GM23338 (cell line): ENCODE results near the gene SLC2A11. TPM values are rescaled to one million over a fixed set of nuclear protein-coding genes. Genes with fewer than 3 reads are reported as not detected.

Experiments used
- ATAC-seq: fragments of 200-7000 bp; cut with Tn5 transposase; 3 replicates; pipeline ENCODE4 v1.9.1; 2020
- DNase-seq: peaks from one replicate; pipeline ENCODE4 v3.0.0-alpha.2; 2015; ENCODE audit warnings: low spot score
- H2AFZ ChIP-seq: fragments of 200-600 bp; sonication (generic); 2 replicates; pipeline ENCODE4 v1.8.0; 2016; ENCODE audit warnings: antibody characterized with exemption, mild to moderate bottlenecking, moderate library complexity
- H3F3A ChIP-seq: fragments of 200-600 bp; sonication (generic); replicated peaks from 2 replicates; pipeline ENCODE4 v1.8.0; 2017; ENCODE audit warnings: antibody characterized with exemption, mixed run types, low read depth
- H3K27ac ChIP-seq: fragments of 200-600 bp; sonication (generic); 2 replicates; pipeline ENCODE4 v1.6.1; 2016; ENCODE audit warnings: low read depth
- H3K27me3 ChIP-seq: fragments of 200-600 bp; sonication (generic); 2 replicates; pipeline ENCODE4 v1.8.0; 2016; ENCODE audit warnings: mild to moderate bottlenecking, mixed run types, moderate library complexity; ENCODE audit not compliant: insufficient read depth
- H3K36me3 ChIP-seq: fragments of 200-600 bp; sonication (generic); 2 replicates; pipeline ENCODE4 v1.8.0; 2016; ENCODE audit warnings: mild to moderate bottlenecking; ENCODE audit not compliant: insufficient read depth
- H3K4me1 ChIP-seq: fragments of 200-600 bp; sonication (generic); 2 replicates; pipeline ENCODE4 v1.8.0; 2016; ENCODE audit warnings: mild to moderate bottlenecking, moderate library complexity; ENCODE audit not compliant: insufficient read depth
- H3K4me2 ChIP-seq: fragments of 200-600 bp; sonication (generic); 2 replicates; pipeline ENCODE4 v1.7.1; 2017; ENCODE audit warnings: mixed run types
- H3K4me3 ChIP-seq: fragments of 200-600 bp; sonication (generic); 2 replicates; pipeline ENCODE4 v1.6.1; 2016; ENCODE audit warnings: mixed run types
- H3K79me2 ChIP-seq: fragments of 200-600 bp; sonication (generic); replicated peaks from 2 replicates; pipeline ENCODE4 v1.8.0; 2017; ENCODE audit warnings: mild to moderate bottlenecking; ENCODE audit not compliant: insufficient read depth
- H3K9me2 ChIP-seq: fragments of 200-600 bp; sonication (generic); 2 replicates; pipeline ENCODE4 v1.8.0; 2017; ENCODE audit not compliant: insufficient read depth
- H4K20me1 ChIP-seq: fragments of 200-600 bp; sonication (generic); replicated peaks from 2 replicates; pipeline ENCODE4 v1.8.0; 2017; ENCODE audit warnings: mild to moderate bottlenecking; ENCODE audit not compliant: insufficient read depth
- H3K27ac Mint-ChIP-seq: 2 replicates; pipeline ENCODE4 v1.8.0; 2020; ENCODE audit warnings: inconsistent platforms, mild to moderate bottlenecking, moderate library complexity, mixed read lengths
- H3K27me3 Mint-ChIP-seq: 3 replicates; pipeline ENCODE4 v1.8.0; 2022; ENCODE audit warnings: low read depth, mild to moderate bottlenecking, moderate library complexity, mixed read lengths, inconsistent platforms; ENCODE audit not compliant: insufficient read depth, poor library complexity
- H3K36me3 Mint-ChIP-seq: 3 replicates; pipeline ENCODE4 v1.8.0; 2021; ENCODE audit warnings: low read depth, mild to moderate bottlenecking, inconsistent platforms, moderate library complexity, mixed read lengths
- H3K4me1 Mint-ChIP-seq: 3 replicates; pipeline ENCODE4 v1.8.0; 2020; ENCODE audit warnings: mild to moderate bottlenecking, inconsistent platforms, mixed read lengths
- H3K4me3 Mint-ChIP-seq: 3 replicates; pipeline ENCODE4 v1.8.0; 2021; ENCODE audit warnings: moderate library complexity, mild to moderate bottlenecking, inconsistent platforms, mixed read lengths
- H3K9me3 Mint-ChIP-seq: 3 replicates; pipeline ENCODE4 v1.8.0; 2020; ENCODE audit warnings: moderate library complexity, mild to moderate bottlenecking, inconsistent platforms, mixed read lengths
- CREB1 ChIP-seq: fragments of 250-450 bp; sonication (Bioruptor Pico); IDR thresholded peaks from 2 replicates; pipeline ENCODE4 v1.5.0; 2020; ENCODE audit warnings: low read depth, mild to moderate bottlenecking, moderate library complexity
- CTCF ChIP-seq, 2 experiments: fragments of 200-600 bp in 1 of 2; sonication (generic) in 1 of 2; conservative IDR thresholded peaks; 2 replicates each; pipeline versions ENCODE4 v1.5.1 to v1.6.1; 2016 to 2017; ENCODE audit warnings: antibody characterized with exemption in 2 of 2, low read depth in 2 of 2, mild to moderate bottlenecking in 2 of 2, moderate library complexity in 1 of 2
- ETS1 ChIP-seq: IDR thresholded peaks from 2 replicates; pipeline ENCODE4 v1.6.1; 2016; ENCODE audit warnings: antibody characterized with exemption
- EZH2 ChIP-seq: fragments of 200-600 bp; sonication (generic); IDR thresholded peaks from one replicate; pipeline ENCODE4 v1.8.0; 2017; ENCODE audit warnings: antibody characterized with exemption, mild to moderate bottlenecking, low read depth; ENCODE audit not compliant: unreplicated experiment
- EZH2phosphoT487 ChIP-seq: fragments of 200-600 bp; sonication (generic); IDR thresholded peaks from one replicate; pipeline ENCODE4 v1.8.1; 2018; ENCODE audit warnings: antibody characterized with exemption; ENCODE audit not compliant: unreplicated experiment
- NANOG ChIP-seq: IDR thresholded peaks from 2 replicates; pipeline ENCODE4 v1.6.1; 2016; ENCODE audit warnings: antibody characterized with exemption, borderline replicate concordance
- POLR2AphosphoS5 ChIP-seq: IDR thresholded peaks from 2 replicates; pipeline ENCODE4 v1.6.1; 2016; ENCODE audit warnings: antibody characterized with exemption, low read depth
- STAT1 ChIP-seq: IDR thresholded peaks from one replicate; pipeline ENCODE4 v1.6.1; 2016; ENCODE audit warnings: antibody characterized with exemption; ENCODE audit not compliant: unreplicated experiment
- ZNF114 ChIP-seq: fragments of 250-450 bp; sonication (Bioruptor Pico); IDR thresholded peaks from 2 replicates; pipeline ENCODE4 v1.5.0; 2020; ENCODE audit warnings: mild to moderate bottlenecking, moderate library complexity
- ZNF331 ChIP-seq: fragments of 250-450 bp; sonication (Bioruptor Pico); IDR thresholded peaks from 2 replicates; pipeline ENCODE4 v1.5.0; 2020; ENCODE audit warnings: low read depth, mild to moderate bottlenecking, moderate library complexity
- polyA plus RNA-seq: library from polyadenylated mRNA; unstranded; fragments of >200 nt; fragmentation: Nextera tagmentation; extraction: Ambion mirVana; gene quantifications from 2 replicates; pipeline ENCODE4 v1.2.1, GENCODE V29; 2016
- total RNA-seq: library from RNA; depleted of rRNA; stranded (reverse); fragments of >200 nt; shearing (Covaris generic); gene quantifications from 2 replicates; pipeline ENCODE4 v1.2.3, GENCODE V29; 2014

The SLC2A11 gene
- total and polyA plus RNA-seq, 2 experiments from 2014 or later, result 7.1 to 21.8 TPM

GRCh38 chr22:23816156-23816976 lies 41.3 kb upstream of the SLC2A11 start:
- Mint-ChIP-seq H3K4me3 (no peak overlapping the region), H3K36me3 (peaks cover 92% of the 10 kb centered on the region), H3K27me3 (peaks cover 14% of the 10 kb centered on the region), H3K9me3 (no peaks in the 10 kb centered on the region; the same call in 2 of the 3 replicates), H3K27ac (no peak overlapping the region), H3K4me1 (peaks cover 9% of the 10 kb centered on the region; the same call in 2 of the 3 replicates)
- DNase-seq (no peak), ATAC-seq (no peak)
- H3K4me3 ChIP-seq, result no peak overlapping the region
- H3K9me2 ChIP-seq, result 0 out of 2 replicates have a peak, but pooled peaks cover 4% of the 10 kb centered on the region
- H3K27ac ChIP-seq, result no peak overlapping the region
- H3K4me1 ChIP-seq, result no peaks in the 10 kb centered on the region
- H3F3A ChIP-seq, result no peaks in the 10 kb centered on the region
- no peak for TF ChIP-seq ZNF114
- H2AFZ ChIP-seq, result no peak overlapping the region
- peaks cover 45% of the 10 kb centered on the region for H3K36me3 ChIP-seq
- no peaks in the 10 kb centered on the region for H3K79me2 ChIP-seq
- no peaks in the 10 kb centered on the region; the same call in 1 of the 2 replicates for H4K20me1 ChIP-seq
- H3K4me2 ChIP-seq, result no peak overlapping the region
- no peaks in the 10 kb centered on the region for H3K27me3 ChIP-seq

GRCh38 chr22:23817146-23817545 lies 40.5 kb upstream of the SLC2A11 start:
- H3K79me2 ChIP-seq, result no peaks in the 10 kb centered on the region
- H3K27ac ChIP-seq, result no peak overlapping the region
- H4K20me1 ChIP-seq, result no peaks in the 10 kb centered on the region; the same call in 1 of the 2 replicates
- ATAC-seq (no peak), DNase-seq (no peak)
- no peaks in the 10 kb centered on the region for H3F3A ChIP-seq
- H3K4me1 Mint-ChIP-seq, result peaks cover 9% of the 10 kb centered on the region; the same call in 2 of the 3 replicates
- TF ChIP-seq CTCF (conservative IDR thresholded peaks at IDR 0.05; ENCODE audit: low read depth in 2 of 2) (no peak), ETS1 (no peak), STAT1 (no peak), POLR2AphosphoS5 (no peak), CREB1 (no peak)
- no peaks in the 10 kb centered on the region; the same call in 2 of the 3 replicates for H3K9me3 Mint-ChIP-seq
- H3K27me3 ChIP-seq, result no peaks in the 10 kb centered on the region
- H3K4me2 ChIP-seq, result no peak overlapping the region
- peaks cover 14% of the 10 kb centered on the region for H3K27me3 Mint-ChIP-seq
- H3K27ac Mint-ChIP-seq, result no peak overlapping the region
- no peak overlapping the region for H3K4me3 ChIP-seq
- no peak overlapping the region for H3K4me3 Mint-ChIP-seq
- H3K4me1 ChIP-seq, result no peaks in the 10 kb centered on the region
- H3K36me3 ChIP-seq, result peaks cover 42% of the 10 kb centered on the region
- peaks cover 94% of the 10 kb centered on the region for H3K36me3 Mint-ChIP-seq
- 0 out of 2 replicates have a peak, but pooled peaks cover 4% of the 10 kb centered on the region for H3K9me2 ChIP-seq
- no peak overlapping the region for H2AFZ ChIP-seq

GRCh38 chr22:23818541-23818940 lies 39.1 kb upstream of the SLC2A11 start:
- Histone ChIP-seq H3K4me1 (no peaks in the 10 kb centered on the region), H2AFZ (no peak overlapping the region), H3K79me2 (no peaks in the 10 kb centered on the region), H3K27me3 (no peaks in the 10 kb centered on the region), H4K20me1 (no peaks in the 10 kb centered on the region), H3K27ac (no peak overlapping the region), H3K4me3 (no peak overlapping the region), H3K36me3 (peaks cover 41% of the 10 kb centered on the region), H3K4me2 (no peak overlapping the region), H3F3A (no peaks in the 10 kb centered on the region), H3K9me2 (0 out of 2 replicates have a peak, but pooled peaks cover 4% of the 10 kb centered on the region)
- peaks cover 9% of the 10 kb centered on the region; the same call in 2 of the 3 replicates for H3K4me1 Mint-ChIP-seq
- no peaks in the 10 kb centered on the region; the same call in 2 of the 3 replicates for H3K9me3 Mint-ChIP-seq
- no peak for DNase-seq
- H3K27ac Mint-ChIP-seq, result no peak overlapping the region
- ATAC-seq, result no peak
- peaks cover 14% of the 10 kb centered on the region for H3K27me3 Mint-ChIP-seq
- H3K36me3 Mint-ChIP-seq, result peaks cover 97% of the 10 kb centered on the region
- H3K4me3 Mint-ChIP-seq, result no peak overlapping the region
- no peak for TF ChIP-seq CREB1
- TF ChIP-seq EZH2phosphoT487, result no peak
- no peak for TF ChIP-seq ZNF114
- TF ChIP-seq EZH2, result no peak
- TF ChIP-seq NANOG, result no peak
- no peak for TF ChIP-seq ZNF331 (CRISPR knock-in tag)
- TF ChIP-seq STAT1, result no peak
- no peak for TF ChIP-seq ETS1
- no peak for TF ChIP-seq POLR2AphosphoS5
